Measurements from ENCODE around the gene TBC1D1.

The TBC1D1 gene

DNA sequence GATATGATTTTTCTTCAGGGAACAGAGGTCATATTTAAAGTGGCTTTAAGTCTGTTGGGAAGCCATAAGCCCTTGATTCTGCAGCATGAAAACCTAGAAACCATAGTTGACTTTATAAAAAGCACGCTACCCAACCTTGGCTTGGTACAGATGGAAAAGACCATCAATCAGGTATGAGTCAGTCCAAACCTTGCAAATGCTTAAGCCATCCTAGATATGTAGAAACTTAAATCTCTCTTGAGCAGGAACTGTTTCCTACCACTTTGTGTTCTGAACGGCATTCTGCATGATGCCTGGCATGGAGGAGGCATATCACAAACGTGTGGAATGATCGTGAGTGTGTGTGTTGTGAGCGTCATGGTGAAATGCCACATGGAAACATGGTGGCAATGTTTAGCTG is 234.1 kb downstream of the TBC1D1 start:
- DNase-seq (ENCODE audit: low spot score): no peak
- TF ChIP-seq, protein P1, sequence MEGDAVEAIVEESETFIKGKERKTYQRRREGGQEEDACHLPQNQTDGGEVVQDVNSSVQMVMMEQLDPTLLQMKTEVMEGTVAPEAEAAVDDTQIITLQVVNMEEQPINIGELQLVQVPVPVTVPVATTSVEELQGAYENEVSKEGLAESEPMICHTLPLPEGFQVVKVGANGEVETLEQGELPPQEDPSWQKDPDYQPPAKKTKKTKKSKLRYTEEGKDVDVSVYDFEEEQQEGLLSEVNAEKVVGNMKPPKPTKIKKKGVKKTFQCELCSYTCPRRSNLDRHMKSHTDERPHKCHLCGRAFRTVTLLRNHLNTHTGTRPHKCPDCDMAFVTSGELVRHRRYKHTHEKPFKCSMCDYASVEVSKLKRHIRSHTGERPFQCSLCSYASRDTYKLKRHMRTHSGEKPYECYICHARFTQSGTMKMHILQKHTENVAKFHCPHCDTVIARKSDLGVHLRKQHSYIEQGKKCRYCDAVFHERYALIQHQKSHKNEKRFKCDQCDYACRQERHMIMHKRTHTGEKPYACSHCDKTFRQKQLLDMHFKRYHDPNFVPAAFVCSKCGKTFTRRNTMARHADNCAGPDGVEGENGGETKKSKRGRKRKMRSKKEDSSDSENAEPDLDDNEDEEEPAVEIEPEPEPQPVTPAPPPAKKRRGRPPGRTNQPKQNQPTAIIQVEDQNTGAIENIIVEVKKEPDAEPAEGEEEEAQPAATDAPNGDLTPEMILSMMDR (IDR thresholded peaks at IDR 0.05; ENCODE audit: extremely low read depth, insufficient read depth, missing control alignments): no peak
- in situ Hi-C loops (cut with MboI; ENCODE audit: low pct_unique_long_range_greater_than_20kb, low sequenced_read_pairs, unreplicated experiment): no loop called here

DNA sequence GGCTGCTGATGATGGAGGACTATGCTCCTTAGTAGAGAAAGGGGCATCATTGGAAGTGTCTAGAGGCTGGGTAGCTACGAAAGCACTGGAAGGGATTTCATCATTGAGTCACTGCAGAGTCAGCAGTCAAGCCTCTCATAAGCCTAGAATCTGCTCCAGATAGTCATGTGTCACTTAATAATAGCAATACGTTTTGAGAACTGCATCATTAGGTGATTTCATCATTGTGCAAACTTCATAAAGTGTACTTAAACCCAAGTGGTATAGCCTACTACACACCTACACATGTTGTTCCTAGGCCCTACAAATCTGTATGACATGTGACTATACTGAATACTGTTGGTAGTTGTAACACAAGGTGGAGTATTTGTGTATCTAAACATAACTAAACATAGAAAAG is 234.9 kb downstream of the TBC1D1 start:
- TF ChIP-seq, protein P1 (IDR thresholded peaks at IDR 0.05; ENCODE audit: extremely low read depth, insufficient read depth, missing control alignments): no peak
- in situ Hi-C loops (cut with MboI; ENCODE audit: low pct_unique_long_range_greater_than_20kb, low sequenced_read_pairs, unreplicated experiment): no loop called here
- DNase-seq (ENCODE audit: low spot score): no peak

DNA sequence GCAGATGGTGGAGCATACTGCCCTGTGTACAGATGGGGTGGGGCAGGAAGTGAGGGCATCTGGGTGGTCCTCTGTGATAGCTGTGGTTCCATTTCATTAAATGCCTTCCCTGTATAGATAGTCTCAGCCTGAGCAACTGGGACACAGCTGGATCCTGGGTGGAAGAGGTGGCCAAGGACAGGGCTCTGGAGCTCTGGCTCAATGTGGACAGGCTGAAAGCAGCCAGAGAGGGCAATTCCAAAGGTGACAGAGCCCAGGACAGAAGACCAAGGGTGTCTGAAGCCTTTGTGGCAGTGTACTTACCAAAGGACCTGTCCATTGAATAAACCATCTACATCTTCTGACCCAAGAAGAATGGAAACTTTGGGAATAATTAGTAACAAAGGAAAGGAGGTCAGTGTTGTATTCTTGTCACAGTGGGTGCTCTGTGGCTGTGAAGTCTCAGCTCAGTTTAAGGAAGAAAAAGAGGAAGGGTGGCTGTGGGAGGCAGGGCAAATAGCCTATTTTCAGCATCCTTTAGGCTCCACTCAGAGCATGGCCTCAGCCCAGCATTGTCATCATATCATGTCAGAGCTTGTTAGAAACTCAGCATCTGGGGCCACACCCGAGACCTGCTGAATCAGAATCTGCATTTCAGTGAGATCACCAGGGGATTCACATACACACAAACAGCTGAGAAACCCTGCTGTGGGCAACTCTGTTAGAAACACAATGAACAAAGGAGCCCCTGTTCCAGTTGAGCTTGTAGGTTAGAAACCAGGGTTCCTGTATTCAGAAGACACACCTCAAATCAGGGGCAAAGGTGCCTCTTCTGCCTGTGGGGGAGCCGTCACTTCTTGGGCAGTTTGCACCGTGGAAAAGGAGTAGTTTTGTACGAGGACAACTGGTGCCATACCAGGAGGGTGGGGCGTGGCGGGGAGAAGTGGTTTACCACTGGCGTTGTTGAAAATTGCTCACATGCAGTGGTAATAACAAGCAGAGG is 237.9 kb downstream of the TBC1D1 start:
- DNase-seq (ENCODE audit: low spot score): peak; percentile 66
- TF ChIP-seq, protein P1 (IDR thresholded peaks at IDR 0.05; ENCODE audit: extremely low read depth, insufficient read depth, missing control alignments): no peak
- in situ Hi-C loops (cut with MboI; ENCODE audit: low pct_unique_long_range_greater_than_20kb, low sequenced_read_pairs, unreplicated experiment): no loop called here

DNA sequence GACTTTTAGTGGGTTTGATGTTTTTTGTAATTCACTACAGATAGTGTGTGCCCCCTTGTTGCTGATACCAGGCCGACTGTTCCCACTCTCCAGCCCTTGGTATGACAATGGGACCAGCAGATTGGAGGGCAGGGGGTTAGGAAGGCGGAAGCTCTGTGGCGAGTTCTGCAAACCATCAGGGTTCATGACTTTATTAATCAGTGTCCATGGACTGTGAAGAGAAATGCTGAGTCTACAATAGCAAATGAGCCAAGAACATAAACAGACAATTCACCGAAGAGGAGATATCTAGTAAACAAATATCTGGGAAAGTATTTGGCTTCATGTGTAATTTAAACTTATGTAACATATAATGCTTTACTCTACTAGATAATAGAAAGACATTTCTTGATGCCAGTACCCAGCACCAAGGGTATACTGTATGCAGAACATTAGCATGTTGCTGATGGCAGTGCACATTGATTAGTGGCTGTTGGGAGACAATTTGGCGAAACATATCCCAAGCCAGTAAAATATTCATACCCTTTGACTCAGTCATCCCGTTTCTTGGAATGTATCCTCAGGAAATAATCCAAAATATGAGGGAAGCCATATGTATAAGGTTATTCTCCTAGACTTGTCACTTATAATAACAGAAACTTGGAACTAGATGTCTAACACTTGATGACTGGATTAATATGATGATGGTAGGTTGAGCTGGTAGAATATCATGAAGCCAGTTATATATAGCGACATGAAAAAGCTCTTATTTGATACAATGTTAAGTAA is 238.8 kb downstream of the TBC1D1 start:
- in situ Hi-C loops (cut with MboI; ENCODE audit: low pct_unique_long_range_greater_than_20kb, low sequenced_read_pairs, unreplicated experiment): no loop called here
- TF ChIP-seq, protein P1 (IDR thresholded peaks at IDR 0.05; ENCODE audit: extremely low read depth, insufficient read depth, missing control alignments): no peak
- DNase-seq (ENCODE audit: low spot score): no peak

DNA sequence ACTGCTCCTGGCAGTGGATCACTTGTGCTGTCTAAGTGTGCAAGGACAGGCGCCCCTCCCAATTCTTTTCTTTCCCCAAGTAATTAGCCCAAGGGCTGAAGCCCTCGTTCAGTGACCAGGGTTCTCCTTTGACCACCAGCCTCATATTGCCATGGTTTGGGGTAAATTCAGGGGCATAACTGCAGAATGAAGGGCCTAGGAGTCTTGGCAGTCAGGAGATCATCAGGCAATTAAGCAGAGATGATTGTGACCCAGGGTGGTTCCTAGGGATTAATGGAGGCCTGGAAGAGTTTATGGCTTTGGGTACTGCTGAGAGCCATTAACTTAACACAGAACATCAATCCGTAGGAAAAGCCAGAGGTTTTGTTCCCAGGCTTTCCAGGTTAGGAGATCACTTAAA is 240.0 kb downstream of the TBC1D1 start:
- TF ChIP-seq, protein P1 (IDR thresholded peaks at IDR 0.05; ENCODE audit: extremely low read depth, insufficient read depth, missing control alignments): no peak
- in situ Hi-C loops (cut with MboI; ENCODE audit: low pct_unique_long_range_greater_than_20kb, low sequenced_read_pairs, unreplicated experiment): no loop called here
- no peak for DNase-seq (ENCODE audit: low spot score)

DNA sequence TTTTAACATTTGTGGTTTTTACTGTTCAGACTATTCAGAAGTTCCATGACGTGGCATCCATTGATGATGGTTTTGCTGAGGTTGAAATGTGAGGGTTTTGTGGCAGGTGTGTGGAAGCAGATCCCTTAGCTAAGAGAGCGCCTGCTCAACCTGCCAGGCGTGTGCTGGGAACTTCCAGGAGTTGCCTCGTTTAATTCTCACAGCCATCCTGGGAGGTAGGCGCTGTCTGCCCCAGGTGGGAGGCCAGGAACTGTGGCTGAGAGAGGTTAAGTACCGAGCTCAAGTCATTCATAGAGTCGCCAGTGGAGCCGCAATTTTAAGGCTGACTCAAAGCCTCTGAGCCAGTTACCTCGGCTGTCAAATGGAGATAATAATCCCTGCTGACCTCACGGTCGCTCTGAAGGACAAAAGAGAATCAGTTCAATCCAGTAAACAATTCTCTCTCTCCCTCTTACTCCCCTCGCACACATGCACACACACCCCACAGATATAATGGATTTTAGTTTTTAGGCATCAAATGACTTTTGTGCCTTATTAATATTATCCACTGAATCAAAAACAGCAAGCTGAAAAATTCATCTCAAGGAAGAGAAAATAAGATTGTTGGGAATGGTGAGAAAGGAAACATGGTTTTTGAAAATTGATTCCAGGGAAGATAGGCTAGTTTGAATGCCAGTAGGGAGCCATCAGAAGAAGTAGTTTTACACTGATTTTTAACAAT is 240.6 kb downstream of the TBC1D1 start:
- in situ Hi-C loops (cut with MboI; ENCODE audit: low pct_unique_long_range_greater_than_20kb, low sequenced_read_pairs, unreplicated experiment): no loop called here
- TF ChIP-seq, protein P1 (IDR thresholded peaks at IDR 0.05; ENCODE audit: extremely low read depth, insufficient read depth, missing control alignments): no peak
- DNase-seq (ENCODE audit: low spot score): peak; percentile 37

Data from GM13977 (cell line).